Right lobe of liver (tissue), 6 donors: ENCODE data around the gene MLANA. TPM values are rescaled to one million over a fixed set of nuclear protein-coding genes. Genes with fewer than 3 reads are reported as not detected.

Experiments used
- ATAC-seq, 4 donors: fragments of 200-7000 bp; cut with Tn5 transposase; one replicate each; pipeline ENCODE4 v1.9.1; 2020; ENCODE audit warnings: mild to moderate bottlenecking in 4 of 4, moderate library complexity in 4 of 4
- DNase-seq, 3 donors: peaks; one replicate each; pipeline ENCODE4 v3.0.0-alpha.2; 2020
- H3K27ac ChIP-seq, 3 donors: fragments of 200-600 bp; one replicate each; pipeline ENCODE4 v1.8.0; 2022
- H3K27me3 ChIP-seq, 2 donors: fragments of 200-600 bp; one replicate each; pipeline ENCODE4 v1.8.0; 2022
- H3K36me3 ChIP-seq, 4 donors: fragments of 200-600 bp; sonication (generic) in 1 of 4; one replicate each; pipeline versions ENCODE4 v1.5.1 to v1.8.0; 2017 to 2022; ENCODE audit warnings: control low read depth in 1 of 4
- H3K4me1 ChIP-seq, 4 donors: fragments of 200-600 bp; sonication (generic) in 1 of 4; one replicate each; pipeline versions ENCODE4 v1.5.1 to v1.8.0; 2017 to 2022; ENCODE audit warnings: control low read depth in 1 of 4
- H3K4me3 ChIP-seq, 3 donors: fragments of 200-600 bp; one replicate each; pipeline ENCODE4 v1.8.0; 2022
- H3K9me3 ChIP-seq, 4 donors: fragments of 200-600 bp; sonication (generic) in 1 of 4; one replicate each; pipeline versions ENCODE4 v1.5.1 to v1.8.0; 2017 to 2022; ENCODE audit warnings: control low read depth in 1 of 4
- CTCF ChIP-seq, 4 donors: fragments of 200-600 bp in 3 of 4; fragments of 450-650 bp in 1 of 4; IDR thresholded peaks; one replicate each; pipeline versions ENCODE4 v1.5.1 to v1.8.0; 2016 to 2022; ENCODE audit warnings: antibody characterized with exemption in 4 of 4, mild to moderate bottlenecking in 2 of 4
- POLR2A ChIP-seq: fragments of 450-650 bp; IDR thresholded peaks from one replicate; pipeline ENCODE4 v1.6.1; 2017; ENCODE audit warnings: antibody characterized with exemption, mild to moderate bottlenecking
- WGBS: methylation state at CpG from one replicate; pipeline ENCODE4 v1.1.6; 2018; ENCODE audit warnings: low coverage, low lambda C conversion rate; ENCODE audit not compliant: insufficient coverage; ENCODE audit errors: missing lambda C conversion rate; 5-methylcytosine and 5-hydroxymethylcytosine counted together
- intact Hi-C, 2 donors: fragments of 100-400 bp; cut with DNase I; formaldehyde crosslinking; loops; one replicate each; pipeline versions ENCODE4 v1.11.2 to v1.14.1; 2022
- total RNA-seq, 6 experiments: library from RNA; depleted of rRNA in 2 of 6; stranded (reverse); fragments of >200 nt in 2 of 6; fragmentation: NEBNext Ultra II Directional in 3 of 6; extraction: Animal tissue kit (Norgen Biotek cat#: 25700) in 3 of 6; gene quantifications; one replicate each; pipeline versions ENCODE4 v1.1.0 to v1.2.4, GENCODE V29; 2016 to 2023
- donor health status: DM: no; HTN: yes; CAD: no.
- donor health status: DM: no; HTN: no; CAD: no.
- donor health status: DM: no; HTN: no; CAD: no.
- donor health status: DM: no; HTN: yes; CAD: no.
- donor health status: DM: no; HTN: yes; CAD: no.

The MLANA gene
- total RNA-seq, 6 experiments from 2014 or later, result not detected

GRCh38 chr9:5910413-5911057, 19.8 kb downstream of the MLANA start:
- Histone ChIP-seq H3K27me3 (no peaks in the 10 kb centered on the region), H3K4me1 (no peaks in the 10 kb centered on the region), H3K27ac (no peak overlapping the region), H3K9me3 (no peaks in the 10 kb centered on the region), H3K36me3 (no peaks in the 10 kb centered on the region), H3K4me3 (no peak overlapping the region)
- TF ChIP-seq CTCF (IDR thresholded peaks at IDR 0.05), result no peak
- TF ChIP-seq POLR2A, result no peak
- no peak for DNase-seq
- intact Hi-C loops, result no loop called here
- 89% methylated on average over 1 of the region's 1 CpG for WGBS
- no peak for ATAC-seq

GRCh38 chr9:5915438-5915837, 24.7 kb downstream of the MLANA start:
- ATAC-seq, result no peak
- WGBS, result 92% methylated on average over 4 of the region's 4 CpGs
- no peak for DNase-seq
- Histone ChIP-seq H3K27ac (no peak overlapping the region), H3K4me1 (no peaks in the 10 kb centered on the region), H3K4me3 (no peak overlapping the region), H3K36me3 (no peaks in the 10 kb centered on the region), H3K9me3 (peaks cover 0 to 4% (median 0%) of the 10 kb centered on the region in 4 donors), H3K27me3 (no peaks in the 10 kb centered on the region)
- intact Hi-C loops, result no loop called here
- TF ChIP-seq CTCF (IDR thresholded peaks at IDR 0.05) (no peak), POLR2A (no peak)

- Histone ChIP-seq H3K27ac (no peak overlapping the region), H3K36me3 (peaks cover 0 to 10% (median 0%) of the 10 kb centered on the region in 4 donors), H3K27me3 (no peaks in the 10 kb centered on the region), H3K4me1 (no peaks in the 10 kb centered on the region), H3K4me3 (no peak overlapping the region), H3K9me3 (peaks cover 0 to 4% (median 0%) of the 10 kb centered on the region in 4 donors)
- ATAC-seq (no peak), DNase-seq (no peak)
- no peak for TF ChIP-seq CTCF (IDR thresholded peaks at IDR 0.05)
- no peak for TF ChIP-seq POLR2A
- 97% methylated on average over 4 of the region's 4 CpGs for WGBS
- intact Hi-C loops, result no loop called here
Measured at GRCh38 chr9:5917273-5917672, 26.6 kb downstream of the MLANA start.

GRCh38 chr9:5917888-5918287, 27.2 kb downstream of the MLANA start:
- no peak for DNase-seq
- WGBS, result 67% methylated on average over 3 of the region's 3 CpGs
- intact Hi-C loops, result no loop called here
- TF ChIP-seq POLR2A (no peak), CTCF (IDR thresholded peaks at IDR 0.05) (no peak)
- no peaks in the 10 kb centered on the region for H3K4me1 ChIP-seq
- no peak for ATAC-seq
- no peaks in the 10 kb centered on the region for H3K27me3 ChIP-seq
- H3K27ac ChIP-seq, result no peak overlapping the region
- no peak overlapping the region for H3K4me3 ChIP-seq
- H3K36me3 ChIP-seq, result peaks cover 0 to 17% (median 0%) of the 10 kb centered on the region in 4 donors
- peaks cover 0 to 4% (median 0%) of the 10 kb centered on the region in 4 donors for H3K9me3 ChIP-seq
